GM12891 (cell line): ENCODE data around the gene TTC22. TPM values are rescaled to one million over a fixed set of nuclear protein-coding genes. Genes with fewer than 3 reads are reported as not detected.

Source experiments
- DNase-seq: peaks from one replicate; pipeline ENCODE4 v3.0.0; 2011; ENCODE audit warnings: low spot score; ENCODE audit not compliant: insufficient read length
- FAIRE-seq: peaks from 2 replicates; lab custom pipeline; 2011; peaks lifted over from hg19 to GRCh38; lab: Jason Lieb, UNC
- PAX5 ChIP-seq: IDR thresholded peaks from 2 replicates; pipeline ENCODE4 v1.6.1; 2011; ENCODE audit warnings: low read length, moderate library complexity, mild to moderate bottlenecking; ENCODE audit not compliant: insufficient read depth, severe bottlenecking
- POLR2A ChIP-seq: IDR thresholded peaks from 2 replicates; pipeline ENCODE4 v1.6.1; 2011; ENCODE audit warnings: low read depth, low read length, control low read depth
- POLR2AphosphoS5 ChIP-seq: IDR thresholded peaks from 2 replicates; pipeline ENCODE4 v1.6.1; 2011; ENCODE audit warnings: low read depth, low read length, control low read depth
- POU2F2 ChIP-seq: IDR thresholded peaks from 2 replicates; pipeline ENCODE4 v1.6.1; 2011; ENCODE audit warnings: low read depth, mild to moderate bottlenecking, control low read depth, low read length, moderate library complexity
- SPI1 ChIP-seq: IDR thresholded peaks from 2 replicates; pipeline ENCODE4 v1.6.1; 2011; ENCODE audit warnings: low read depth, low read length, control low read depth
- TAF1 ChIP-seq: IDR thresholded peaks from 2 replicates; pipeline ENCODE4 v1.6.1; 2011; ENCODE audit warnings: low read depth, low read length, control low read depth
- polyA plus RNA-seq: library from polyadenylated mRNA; unstranded; fragments of >200 nt; gene quantifications from one replicate; pipeline ENCODE4 v1.2.1, GENCODE V29; 2012; ENCODE audit warnings: low read depth, missing spikeins, inconsistent platforms; ENCODE audit not compliant: missing spikeins

Gene TTC22
- 0.27 TPM for polyA plus RNA-seq

GRCh38 chr1:54800899-54801759 is at the start of gene TTC22:
TSS of gene TTC22 (minus strand) at chr1:54801323. CDS start at chr1:54801163, 160 bp downstream.
- no peak for TF ChIP-seq TAF1
- TF ChIP-seq POU2F2, result no peak
- no peak for TF ChIP-seq POLR2AphosphoS5
- TF ChIP-seq PAX5, result no peak
- DNase-seq, result peak; percentile 73
- peak; percentile 90 for FAIRE-seq

GRCh38 chr1:54850737-54851136 is 49.6 kb upstream of the TTC22 start:
- FAIRE-seq (no peak), DNase-seq (no peak)
- TF ChIP-seq POLR2A (no peak), SPI1 (no peak), TAF1 (no peak), POLR2AphosphoS5 (no peak), PAX5 (no peak), POU2F2 (no peak)

- no peak for TF ChIP-seq PAX5
- TF ChIP-seq POLR2A, result no peak
- TF ChIP-seq POU2F2, result no peak
- no peak for TF ChIP-seq TAF1
- no peak for TF ChIP-seq POLR2AphosphoS5
- DNase-seq (no peak), FAIRE-seq (no peak)
Measured at GRCh38 chr1:54850069-54850730, 49.1 kb upstream of the TTC22 start.

- DNase-seq (no peak), FAIRE-seq (no peak)
- TF ChIP-seq POLR2A, result no peak
- no peak for TF ChIP-seq TAF1
- TF ChIP-seq POU2F2, result no peak
- no peak for TF ChIP-seq PAX5
- no peak for TF ChIP-seq POLR2AphosphoS5
- no peak for TF ChIP-seq SPI1
Measured at GRCh38 chr1:54849219-54850068, 48.3 kb upstream of the TTC22 start.

- no peak for DNase-seq
- TF ChIP-seq POU2F2, result no peak
- no peak for TF ChIP-seq POLR2A
- no peak for TF ChIP-seq SPI1
- no peak for TF ChIP-seq PAX5
- TF ChIP-seq POLR2AphosphoS5, result no peak; the same call in 1 of the 2 replicates
- TF ChIP-seq TAF1, result no peak
- FAIRE-seq, result no peak
Measured at GRCh38 chr1:54848134-54848948, 47.2 kb upstream of the TTC22 start.

GRCh38 chr1:54846716-54847284 is 45.7 kb upstream of the TTC22 start:
- FAIRE-seq (no peak), DNase-seq (no peak)
- TF ChIP-seq POU2F2 (no peak), POLR2A (no peak), SPI1 (no peak), POLR2AphosphoS5 (no peak), PAX5 (no peak), TAF1 (no peak)

- DNase-seq (no peak), FAIRE-seq (no peak)
- no peak for TF ChIP-seq SPI1
- TF ChIP-seq POLR2AphosphoS5, result no peak
- no peak for TF ChIP-seq TAF1
- no peak for TF ChIP-seq POU2F2
- TF ChIP-seq PAX5, result no peak
- no peak for TF ChIP-seq POLR2A
Measured at GRCh38 chr1:54846301-54846700, 45.2 kb upstream of the TTC22 start.

- FAIRE-seq (no peak), DNase-seq (no peak)
- TF ChIP-seq POU2F2 (no peak), POLR2AphosphoS5 (no peak), SPI1 (no peak), TAF1 (no peak), PAX5 (no peak), POLR2A (no peak)
Measured at GRCh38 chr1:54845772-54846171, 44.6 kb upstream of the TTC22 start.
